Measurements from ENCODE around the gene TPRN. TPM values are rescaled to one million over a fixed set of nuclear protein-coding genes. Genes with fewer than 3 reads are reported as not detected.

Gene TPRN
- total RNA-seq, 1 experiment from 2014 or later: 20.3 TPM

GRCh38 chr9:137191691-137192447, 8.7 kb downstream of the TPRN start:
- Mint-ChIP-seq H3K27me3 (ENCODE audit: unreplicated experiment) (no peaks in the 10 kb centered on the region), H3K9me3 (ENCODE audit: low read depth, unreplicated experiment) (no peaks in the 10 kb centered on the region), H3K36me3 (ENCODE audit: insufficient read depth, unreplicated experiment) (peaks cover 46% of the 10 kb centered on the region), H3K4me3 (ENCODE audit: low read depth, unreplicated experiment) (no peak overlapping the region), H3K27ac (ENCODE audit: unreplicated experiment) (no peak overlapping the region), H3K4me1 (ENCODE audit: low read depth, unreplicated experiment) (peaks cover 24% of the 10 kb centered on the region)
- intact Hi-C loops (cut with micrococcal nuclease; ENCODE audit: unreplicated experiment): no loop called here
- no peak for TF ChIP-seq CTCF (IDR thresholded peaks at IDR 0.05; ENCODE audit: unreplicated experiment)
- DNase-seq: no peak
- BruUV-seq (replicated peaks): no TSS peak
- CTCF ChIA-PET: interaction anchor here (0.6 kb wide), 1 partner anchor 32 kb away, joined by 3 read pairs; no protein-coding TSS in a partner anchor

GRCh38 chr9:137191245-137191644, 9.3 kb downstream of the TPRN start:
- Mint-ChIP-seq H3K4me3 (ENCODE audit: low read depth, unreplicated experiment) (peak overlapping the region; percentile 98), H3K9me3 (ENCODE audit: low read depth, unreplicated experiment) (no peaks in the 10 kb centered on the region), H3K4me1 (ENCODE audit: low read depth, unreplicated experiment) (peaks cover 21% of the 10 kb centered on the region), H3K27ac (ENCODE audit: unreplicated experiment) (no peak overlapping the region), H3K36me3 (ENCODE audit: insufficient read depth, unreplicated experiment) (peaks cover 46% of the 10 kb centered on the region), H3K27me3 (ENCODE audit: unreplicated experiment) (no peaks in the 10 kb centered on the region)
- DNase-seq: no peak
- TF ChIP-seq CTCF (IDR thresholded peaks at IDR 0.05; ENCODE audit: unreplicated experiment): no peak
- intact Hi-C loops (cut with micrococcal nuclease; ENCODE audit: unreplicated experiment): no loop called here
- CTCF ChIA-PET: no interaction called here
- BruUV-seq (replicated peaks): no TSS peak

GRCh38 chr9:137190315-137190856, 10.2 kb downstream of the TPRN start:
- no peak for DNase-seq
- H3K4me3 Mint-ChIP-seq (ENCODE audit: low read depth, unreplicated experiment): peak overlapping the region; percentile 98
- H3K4me1 Mint-ChIP-seq (ENCODE audit: low read depth, unreplicated experiment): peaks cover 16% of the 10 kb centered on the region
- peak overlapping the region; percentile 44 for H3K27ac Mint-ChIP-seq (ENCODE audit: unreplicated experiment)
- no TSS peak for BruUV-seq (replicated peaks)
- TF ChIP-seq CTCF (IDR thresholded peaks at IDR 0.05; ENCODE audit: unreplicated experiment): no peak
- intact Hi-C loops (cut with micrococcal nuclease; ENCODE audit: unreplicated experiment): no loop called here
- H3K27me3 Mint-ChIP-seq (ENCODE audit: unreplicated experiment): no peaks in the 10 kb centered on the region
- H3K9me3 Mint-ChIP-seq (ENCODE audit: low read depth, unreplicated experiment): no peaks in the 10 kb centered on the region
- CTCF ChIA-PET: interaction anchor here (0.6 to 1.9 kb wide), 3 partner anchors 8 to 46 kb away, joined by 3 to 5 read pairs (median 5); no protein-coding TSS in a partner anchor
- H3K36me3 Mint-ChIP-seq (ENCODE audit: insufficient read depth, unreplicated experiment): peaks cover 46% of the 10 kb centered on the region

- Mint-ChIP-seq H3K9me3 (ENCODE audit: low read depth, unreplicated experiment) (no peaks in the 10 kb centered on the region), H3K27ac (ENCODE audit: unreplicated experiment) (peak overlapping the region; percentile 91), H3K36me3 (ENCODE audit: insufficient read depth, unreplicated experiment) (peaks cover 46% of the 10 kb centered on the region), H3K4me3 (ENCODE audit: low read depth, unreplicated experiment) (peak overlapping the region; percentile 98), H3K4me1 (ENCODE audit: low read depth, unreplicated experiment) (peaks cover 10% of the 10 kb centered on the region), H3K27me3 (ENCODE audit: unreplicated experiment) (no peaks in the 10 kb centered on the region)
- intact Hi-C loops (cut with micrococcal nuclease; ENCODE audit: unreplicated experiment): no loop called here
- CTCF ChIA-PET: interaction anchor here (0.6 to 1.9 kb wide), 7 partner anchors 9 to 105 kb away, joined by 3 to 11 read pairs (median 5); partner anchors contain the start of gene RNF224
- TF ChIP-seq CTCF (IDR thresholded peaks at IDR 0.05; ENCODE audit: unreplicated experiment): no peak
- no peak for DNase-seq
- BruUV-seq (replicated peaks): TSS peak; percentile 81
These were observed 10.9 kb downstream of the TPRN start for GRCh38 chr9:137189297-137190295.
